Adrenal gland (tissue), 12 donors: ENCODE data around the gene KRT37. TPM values are rescaled to one million over a fixed set of nuclear protein-coding genes. Genes with fewer than 3 reads are reported as not detected.

ENCODE experiments used
- DNase-seq, 7 donors: peaks; one replicate each; pipeline ENCODE4 v3.0.0-alpha.2; 2019 to 2020
- H3K27ac ChIP-seq, 5 donors: fragments of 200-600 bp; sonication (generic) in 4 of 5; 1 replicate in 3 of 5; 2 replicates in 2 of 5; pipeline versions ENCODE4 v1.5.1 to v1.8.0; 2016 to 2020; ENCODE audit warnings: mild to moderate bottlenecking in 1 of 5
- H3K27me3 ChIP-seq: fragments of 200-600 bp; 2 replicates; pipeline ENCODE4 v1.8.0; 2021
- H3K36me3 ChIP-seq, 2 donors: fragments of 200-600 bp; replicated peaks in 1 of 2; 1 replicate in 1 of 2; 2 replicates in 1 of 2; pipeline versions ENCODE4 v1.5.1 to v1.8.0; 2018 to 2022
- H3K4me1 ChIP-seq, 2 donors: fragments of 200-600 bp; replicated peaks in 1 of 2; 1 replicate in 1 of 2; 2 replicates in 1 of 2; pipeline versions ENCODE4 v1.5.1 to v1.8.0; 2018 to 2021
- H3K4me3 ChIP-seq, 4 donors: fragments of 200-600 bp; sonication (generic) in 3 of 4; one replicate each; pipeline ENCODE4 v1.5.1; 2016 to 2018
- H3K9me3 ChIP-seq, 3 donors: fragments of 200-600 bp; sonication (generic) in 1 of 3; replicated peaks in 1 of 3; 1 replicate in 2 of 3; 2 replicates in 1 of 3; pipeline versions ENCODE4 v1.5.1 to v1.8.0; 2016 to 2021
- POLR2A ChIP-seq, 2 donors: fragments of 450-650 bp; IDR thresholded peaks; one replicate each; pipeline ENCODE4 v1.6.1; 2017; ENCODE audit warnings: antibody characterized with exemption in 2 of 2, mild to moderate bottlenecking in 2 of 2, moderate library complexity in 1 of 2
- WGBS, 4 donors: extraction: QIAGEN DNeasy Blood & Tissue Kit in 2 of 4; methylation state at CpG; one replicate each; pipeline versions ENCODE4 v1.1.5 to v1.1.7; 2013 to 2017; 5-methylcytosine and 5-hydroxymethylcytosine counted together
- intact Hi-C, 2 donors: fragments of 100-400 bp; cut with DNase I; formaldehyde crosslinking; loops; one replicate each; pipeline versions ENCODE4 v1.14.1 to v1.15.0; 2022 to 2023
- polyA plus RNA-seq, 3 donors: library from polyadenylated mRNA; stranded (reverse); fragments of 200-250 nt in 2 of 3; fragments of 350-450 nt in 1 of 3; fragmentation: Illumina TruSeq in 1 of 3; extraction: RNeasy Lipid Tissue Mini Kit (QIAGEN cat#74804) in 1 of 3; gene quantifications; one replicate each; pipeline ENCODE4 v1.2.3, GENCODE V29; 2013 to 2014
- total RNA-seq, 9 donors: library from RNA; depleted of rRNA in 4 of 9; stranded (reverse); fragments of >200 nt in 4 of 9; fragments of 120-200 nt in 1 of 9; fragmentation: NEBNext Ultra II Directional in 1 of 9; extraction: Animal tissue kit (Norgen Biotek cat#: 25700) in 1 of 9; gene quantifications; one replicate each; pipeline versions ENCODE4 v1.1.0 to v1.2.4, GENCODE V29; 2013 to 2023
- TF ChIP-seq, protein P1 (sequence below), 6 experiments: fragments of 450-650 bp in 4 of 6; fragments of 200-600 bp in 2 of 6; sonication (generic) in 1 of 6; IDR thresholded peaks; 1 replicate in 5 of 6; 2 replicates in 1 of 6; pipeline versions ENCODE4 v1.5.1 to v1.8.0; 2016 to 2021; ENCODE audit warnings: antibody characterized with exemption in 6 of 6, mild to moderate bottlenecking in 2 of 6, moderate library complexity in 1 of 6
- donor health status: healthy with polysubstance abuse.
- donor health status: Bipolar disorder and iron deficiency.
- donor health status: DM: yes; HTN: yes; CAD: no.
- donor health status: DM: no; HTN: no; CAD: no.
- donor health status: DM: no; HTN: no; CAD: no.
- donor health status: DM: yes; HTN: yes; CAD: no.

The KRT37 gene
- total and polyA plus RNA-seq, 12 donors = not detected

DNA sequence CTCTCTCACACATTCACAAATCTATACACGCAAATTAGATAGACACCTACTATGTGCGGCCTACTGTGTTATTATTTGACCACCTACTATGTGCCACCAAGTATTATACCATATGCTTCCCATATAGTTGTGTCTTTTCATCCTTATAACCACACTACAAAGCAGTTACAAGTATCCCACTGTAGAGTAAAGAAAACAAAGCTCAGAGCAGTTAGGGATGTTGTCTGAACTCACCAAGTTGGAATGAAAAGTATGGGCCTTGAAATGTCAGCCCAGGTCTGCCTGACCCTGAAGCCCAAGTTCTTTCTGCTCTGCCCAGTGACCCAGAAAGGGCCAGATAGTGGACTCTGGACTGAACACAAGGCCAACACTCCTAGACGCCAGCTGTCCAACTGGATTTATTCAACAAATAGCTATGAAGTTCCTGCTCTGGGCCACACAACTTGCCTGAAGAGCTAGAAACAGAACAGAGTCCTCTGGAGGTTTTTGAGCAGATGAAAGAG, 8.5 kb downstream of the KRT37 start:
- no peak for TF ChIP-seq POLR2A (IDR thresholded peaks at IDR 0.05)
- TF ChIP-seq, protein P1, sequence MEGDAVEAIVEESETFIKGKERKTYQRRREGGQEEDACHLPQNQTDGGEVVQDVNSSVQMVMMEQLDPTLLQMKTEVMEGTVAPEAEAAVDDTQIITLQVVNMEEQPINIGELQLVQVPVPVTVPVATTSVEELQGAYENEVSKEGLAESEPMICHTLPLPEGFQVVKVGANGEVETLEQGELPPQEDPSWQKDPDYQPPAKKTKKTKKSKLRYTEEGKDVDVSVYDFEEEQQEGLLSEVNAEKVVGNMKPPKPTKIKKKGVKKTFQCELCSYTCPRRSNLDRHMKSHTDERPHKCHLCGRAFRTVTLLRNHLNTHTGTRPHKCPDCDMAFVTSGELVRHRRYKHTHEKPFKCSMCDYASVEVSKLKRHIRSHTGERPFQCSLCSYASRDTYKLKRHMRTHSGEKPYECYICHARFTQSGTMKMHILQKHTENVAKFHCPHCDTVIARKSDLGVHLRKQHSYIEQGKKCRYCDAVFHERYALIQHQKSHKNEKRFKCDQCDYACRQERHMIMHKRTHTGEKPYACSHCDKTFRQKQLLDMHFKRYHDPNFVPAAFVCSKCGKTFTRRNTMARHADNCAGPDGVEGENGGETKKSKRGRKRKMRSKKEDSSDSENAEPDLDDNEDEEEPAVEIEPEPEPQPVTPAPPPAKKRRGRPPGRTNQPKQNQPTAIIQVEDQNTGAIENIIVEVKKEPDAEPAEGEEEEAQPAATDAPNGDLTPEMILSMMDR (IDR thresholded peaks at IDR 0.05) = no peak
- DNase-seq = peak; percentile 34 to 82 (median 72)
- Histone ChIP-seq H3K27ac (peak overlapping the region in 2 of 5 donors; percentile 19 to 55), H3K9me3 (no peaks in the 10 kb centered on the region), H3K4me1 (peaks cover 5 to 18% of the 10 kb centered on the region in 2 donors), H3K36me3 (no peaks in the 10 kb centered on the region), H3K27me3 (no peaks in the 10 kb centered on the region), H3K4me3 (no peak overlapping the region)
- intact Hi-C loops = no loop called here
- 48 to 57% (median 50%) methylated on average over 3 of the region's 3 CpGs for WGBS, 4 donors

- peaks cover 5 to 18% of the 10 kb centered on the region in 2 donors for H3K4me1 ChIP-seq
- no peak overlapping the region for H3K4me3 ChIP-seq
- peak overlapping the region in 2 of 5 donors; percentile 19 to 55 for H3K27ac ChIP-seq
- 53 to 58% (median 57%) methylated on average over 4 of the region's 4 CpGs for WGBS, 4 donors
- no peak for DNase-seq
- H3K27me3 ChIP-seq = no peaks in the 10 kb centered on the region
- intact Hi-C loops = no loop called here
- no peaks in the 10 kb centered on the region for H3K36me3 ChIP-seq
- TF ChIP-seq, protein P1 (IDR thresholded peaks at IDR 0.05) = no peak
- no peak for TF ChIP-seq POLR2A (IDR thresholded peaks at IDR 0.05)
- no peaks in the 10 kb centered on the region for H3K9me3 ChIP-seq
These were observed 9.0 kb downstream of the KRT37 start for GRCh38 chr17:41415411-41415810.

- Histone ChIP-seq H3K4me3 (no peak overlapping the region), H3K4me1 (peaks cover 5 to 18% of the 10 kb centered on the region in 2 donors), H3K9me3 (no peaks in the 10 kb centered on the region), H3K36me3 (no peaks in the 10 kb centered on the region), H3K27ac (no peak overlapping the region), H3K27me3 (no peaks in the 10 kb centered on the region)
- no peak for TF ChIP-seq POLR2A (IDR thresholded peaks at IDR 0.05)
- TF ChIP-seq, protein P1 (IDR thresholded peaks at IDR 0.05) = no peak
- DNase-seq = no peak
- WGBS, 4 donors = 90 to 97% (median 95%) methylated on average over 1 to 2 of the region's 2 CpGs
- intact Hi-C loops = no loop called here
These were observed 10.4 kb downstream of the KRT37 start for GRCh38 chr17:41413982-41414381.

DNA sequence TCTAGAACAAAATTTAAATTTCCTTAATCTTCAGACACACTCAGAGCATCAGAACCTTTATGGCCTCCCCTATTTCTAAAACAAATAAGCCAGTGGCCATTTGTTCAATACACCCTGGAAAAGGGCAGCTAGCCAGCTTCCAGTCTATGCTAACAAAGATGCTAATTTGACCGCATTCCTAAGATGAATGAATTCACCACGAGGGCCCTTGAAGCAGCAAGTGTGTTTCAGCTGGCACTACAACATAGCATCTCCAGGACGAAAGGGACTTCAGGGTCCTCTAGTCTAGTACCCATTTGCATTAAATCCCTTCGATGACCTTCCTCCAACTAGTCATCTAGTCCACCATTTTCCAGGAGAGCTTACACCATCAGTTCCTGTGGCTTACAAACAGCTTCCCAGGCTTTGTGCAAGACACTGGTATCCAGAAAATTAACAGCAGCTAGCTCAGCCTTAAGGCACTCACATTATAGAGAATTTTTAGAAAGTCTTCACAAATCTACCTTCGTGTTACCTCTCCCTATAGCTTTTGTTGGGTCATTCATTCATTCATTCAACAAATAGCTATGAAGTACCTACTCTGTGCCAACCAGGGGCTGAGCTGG, 10.9 kb downstream of the KRT37 start:
- no peak for TF ChIP-seq POLR2A (IDR thresholded peaks at IDR 0.05)
- TF ChIP-seq, protein P1 (IDR thresholded peaks at IDR 0.05) = no peak
- no peak overlapping the region for H3K27ac ChIP-seq
- H3K36me3 ChIP-seq = no peaks in the 10 kb centered on the region
- H3K27me3 ChIP-seq = no peaks in the 10 kb centered on the region
- 72 to 85% (median 76%) methylated on average over 5 of the region's 5 CpGs for WGBS, 4 donors
- intact Hi-C loops = no loop called here
- H3K4me1 ChIP-seq = peaks cover 5 to 18% of the 10 kb centered on the region in 2 donors
- DNase-seq = no peak
- H3K9me3 ChIP-seq = no peaks in the 10 kb centered on the region
- H3K4me3 ChIP-seq = no peak overlapping the region
